GM20000 (cell line): ENCODE results near the gene MBD3.

Experiments used
- DNase-seq: peaks from one replicate; pipeline ENCODE4 v3.0.0; 2012; ENCODE audit warnings: low spot score
- CTCF ChIP-seq: IDR thresholded peaks from 2 replicates; pipeline ENCODE4 v1.5.1; 2012; ENCODE audit warnings: mild to moderate bottlenecking, control low read depth; ENCODE audit errors: extremely low read depth, missing control alignments

Gene MBD3

GRCh38 chr19:1622541-1622940 lies 29.9 kb upstream of the MBD3 start:
- TF ChIP-seq CTCF: no peak
- DNase-seq: no peak

- peak; percentile 39 for DNase-seq
- no peak for TF ChIP-seq CTCF
Measured at GRCh38 chr19:1622007-1622406, 29.3 kb upstream of the MBD3 start.

- peak; percentile 30 for DNase-seq
- TF ChIP-seq CTCF: no peak
Measured at GRCh38 chr19:1621574-1621973, 28.9 kb upstream of the MBD3 start.

GRCh38 chr19:1621021-1621420 lies 28.4 kb upstream of the MBD3 start:
- peak; percentile 47 for DNase-seq
- no peak for TF ChIP-seq CTCF

GRCh38 chr19:1620502-1620901 lies 27.8 kb upstream of the MBD3 start:
- no peak for TF ChIP-seq CTCF
- peak; percentile 37 for DNase-seq

- TF ChIP-seq CTCF: no peak
Measured at GRCh38 chr19:1619703-1620102, 27.0 kb upstream of the MBD3 start.

GRCh38 chr19:1619094-1619439 lies 26.4 kb upstream of the MBD3 start:
- TF ChIP-seq CTCF: no peak
- peak; percentile 36 for DNase-seq

More at GRCh38 chr19:1619703-1620102, 27.0 kb upstream of the MBD3 start:
- DNase-seq: no peak
